Fibroblast of the aortic adventitia (primary cell): ENCODE results near the gene EVX2. TPM values are rescaled to one million over a fixed set of nuclear protein-coding genes. Genes with fewer than 3 reads are reported as not detected.
A peak's percentile ranks its signal among the peaks of the same experiment; 100 is the strongest.

Source experiments
- DNase-seq: peaks from one replicate; pipeline ENCODE4 v3.0.0-alpha.2; 2010; ENCODE audit warnings: low read depth
- H3K4me3 ChIP-seq: 2 replicates; pipeline ENCODE4 v1.5.1; 2011; ENCODE audit warnings: low read depth, mild to moderate bottlenecking, control low read depth, low read length, moderate library complexity
- total RNA-seq: library from RNA; depleted of rRNA; stranded (reverse); fragments of >200 nt; gene quantifications from 2 replicates; pipeline ENCODE4 v1.2.3, GENCODE V29; 2012; ENCODE audit warnings: low replicate concordance
- TF ChIP-seq, protein P1 (sequence below): IDR thresholded peaks from 2 replicates; pipeline ENCODE4 v1.5.1; 2011; ENCODE audit warnings: mild to moderate bottlenecking, low read length, control low read depth, inconsistent platforms; ENCODE audit not compliant: insufficient read depth

The EVX2 gene
- total RNA-seq, 1 donor = not detected

DNA sequence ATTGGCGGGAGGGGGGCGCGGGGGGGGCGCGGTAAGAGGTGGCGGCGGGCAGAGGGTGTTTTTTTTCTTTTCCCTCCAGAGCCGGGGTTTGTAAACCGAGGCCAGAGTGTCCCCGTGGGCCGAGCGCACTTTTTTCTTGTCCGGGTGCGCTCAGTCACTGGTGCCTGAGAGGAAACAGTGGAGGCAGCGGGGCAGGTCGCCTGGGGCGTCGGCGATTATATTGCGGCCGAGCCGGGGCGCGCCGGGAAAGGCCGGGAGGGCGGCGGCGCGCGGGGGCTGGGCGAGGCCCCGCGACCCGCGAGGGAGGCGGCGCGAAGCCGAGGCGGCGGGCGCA lies 46.0 kb upstream of the EVX2 start:
- no peak for DNase-seq
- TF ChIP-seq, protein P1, sequence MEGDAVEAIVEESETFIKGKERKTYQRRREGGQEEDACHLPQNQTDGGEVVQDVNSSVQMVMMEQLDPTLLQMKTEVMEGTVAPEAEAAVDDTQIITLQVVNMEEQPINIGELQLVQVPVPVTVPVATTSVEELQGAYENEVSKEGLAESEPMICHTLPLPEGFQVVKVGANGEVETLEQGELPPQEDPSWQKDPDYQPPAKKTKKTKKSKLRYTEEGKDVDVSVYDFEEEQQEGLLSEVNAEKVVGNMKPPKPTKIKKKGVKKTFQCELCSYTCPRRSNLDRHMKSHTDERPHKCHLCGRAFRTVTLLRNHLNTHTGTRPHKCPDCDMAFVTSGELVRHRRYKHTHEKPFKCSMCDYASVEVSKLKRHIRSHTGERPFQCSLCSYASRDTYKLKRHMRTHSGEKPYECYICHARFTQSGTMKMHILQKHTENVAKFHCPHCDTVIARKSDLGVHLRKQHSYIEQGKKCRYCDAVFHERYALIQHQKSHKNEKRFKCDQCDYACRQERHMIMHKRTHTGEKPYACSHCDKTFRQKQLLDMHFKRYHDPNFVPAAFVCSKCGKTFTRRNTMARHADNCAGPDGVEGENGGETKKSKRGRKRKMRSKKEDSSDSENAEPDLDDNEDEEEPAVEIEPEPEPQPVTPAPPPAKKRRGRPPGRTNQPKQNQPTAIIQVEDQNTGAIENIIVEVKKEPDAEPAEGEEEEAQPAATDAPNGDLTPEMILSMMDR = no peak
- H3K4me3 ChIP-seq = no peak overlapping the region

DNA sequence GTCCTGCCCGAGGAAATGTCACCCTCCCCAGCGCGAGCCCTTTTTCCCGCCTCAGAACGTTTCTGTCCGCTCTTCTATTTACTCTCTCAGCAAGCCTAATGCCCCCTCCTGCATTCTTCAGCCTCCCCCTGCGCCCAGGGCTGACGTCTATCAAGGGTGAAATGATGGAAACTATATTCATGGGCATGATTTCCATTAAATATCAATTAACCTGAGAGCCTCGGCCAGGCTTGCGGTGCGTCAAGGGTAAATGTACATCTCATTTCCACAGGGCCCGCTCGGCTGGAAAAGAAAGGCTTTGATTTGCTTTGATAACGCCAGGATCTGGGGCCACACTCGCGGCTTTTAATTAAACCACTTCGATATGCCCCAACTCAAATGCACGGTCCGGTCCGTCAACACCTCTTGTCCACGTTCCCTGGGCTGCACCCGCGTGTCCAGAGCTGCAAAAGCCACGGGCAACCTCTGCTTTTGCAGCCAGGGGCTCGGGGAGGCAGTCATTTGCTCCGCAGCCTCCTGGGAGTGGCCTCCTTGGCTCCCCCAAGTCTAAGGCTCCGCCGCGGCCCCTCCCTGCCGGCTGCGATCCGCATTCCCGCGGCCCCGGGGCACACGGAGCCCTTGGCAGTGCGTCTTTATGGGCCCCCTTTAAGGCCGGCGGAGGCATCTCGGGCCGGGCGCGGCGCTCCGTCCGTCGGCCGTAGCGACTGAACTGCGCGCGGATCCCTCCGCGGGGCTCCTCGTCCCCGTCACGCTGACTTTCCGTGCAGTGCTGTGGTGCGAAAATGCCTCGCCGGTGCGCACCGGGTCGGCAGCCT lies 45.4 kb upstream of the EVX2 start, which contains the start of gene HOXD8:
HOXD8 (plus strand) TSS at position 724 of the 815 bp plus-strand sequence. CDS start 662 bp downstream, outside the sequence.
- DNase-seq = peak; percentile 26
- peak within 1 kb of the TSS; percentile 9 for H3K4me3 ChIP-seq
- TF ChIP-seq, protein P1 = no peak

DNA sequence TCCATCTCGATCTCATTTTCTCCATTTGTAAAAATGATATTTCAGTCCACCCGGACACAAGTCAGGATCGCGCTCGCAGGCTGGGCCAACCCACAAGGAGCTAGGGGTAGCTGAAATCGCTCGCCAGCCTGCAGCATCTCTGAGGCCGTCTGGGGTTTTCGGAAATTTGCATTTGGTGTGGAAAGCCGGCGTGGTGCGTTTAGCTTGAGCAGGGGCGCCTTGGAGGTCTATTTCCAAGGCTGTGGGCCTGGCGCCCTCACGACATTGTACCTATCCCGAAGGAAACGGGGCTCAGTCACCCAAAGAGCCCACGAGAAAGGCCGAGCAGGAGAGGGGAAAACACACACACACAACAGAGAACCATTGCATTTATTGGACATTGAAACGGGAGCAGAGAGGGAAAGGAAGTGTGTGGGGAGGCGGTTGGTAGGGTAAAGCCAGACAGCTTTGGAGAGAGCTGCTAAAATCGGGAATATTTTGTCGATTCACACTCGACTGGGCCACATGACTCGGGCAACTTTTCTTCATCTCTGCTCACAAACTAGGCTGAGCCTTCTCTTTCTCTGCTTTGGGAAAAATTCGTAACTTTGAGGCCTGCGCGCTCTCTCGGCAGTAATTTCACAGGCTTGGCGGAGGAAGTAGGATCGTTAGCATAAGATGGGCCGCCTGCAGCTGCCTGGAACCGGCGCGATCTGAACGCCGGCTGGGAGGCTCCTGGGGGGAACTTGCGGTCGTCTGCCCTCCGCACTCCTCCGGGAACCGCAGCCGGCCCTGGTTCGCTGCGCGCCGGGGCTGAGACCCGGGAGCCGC lies 44.6 kb upstream of the EVX2 start:
- no peak overlapping the region for H3K4me3 ChIP-seq
- DNase-seq = no peak

DNA sequence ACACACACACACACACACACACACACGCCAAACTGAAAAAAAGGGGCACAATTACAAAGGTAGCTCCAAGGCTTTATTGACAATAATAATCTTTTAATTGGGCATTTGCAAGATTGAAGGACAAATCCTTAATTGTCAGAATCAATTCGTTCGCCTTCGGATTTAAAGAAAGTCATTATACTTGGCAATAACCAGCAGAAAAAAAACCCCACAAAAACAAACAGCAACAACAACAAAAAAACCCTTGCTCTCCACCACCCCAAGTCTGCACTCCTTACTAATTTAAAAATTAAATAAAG lies 44.0 kb upstream of the EVX2 start:
- H3K4me3 ChIP-seq = no peak overlapping the region
- TF ChIP-seq, protein P1 = no peak
- DNase-seq = no peak

More for the DNA sequence above, 44.6 kb upstream of the EVX2 start:
- TF ChIP-seq, protein P1 = no peak

DNA sequence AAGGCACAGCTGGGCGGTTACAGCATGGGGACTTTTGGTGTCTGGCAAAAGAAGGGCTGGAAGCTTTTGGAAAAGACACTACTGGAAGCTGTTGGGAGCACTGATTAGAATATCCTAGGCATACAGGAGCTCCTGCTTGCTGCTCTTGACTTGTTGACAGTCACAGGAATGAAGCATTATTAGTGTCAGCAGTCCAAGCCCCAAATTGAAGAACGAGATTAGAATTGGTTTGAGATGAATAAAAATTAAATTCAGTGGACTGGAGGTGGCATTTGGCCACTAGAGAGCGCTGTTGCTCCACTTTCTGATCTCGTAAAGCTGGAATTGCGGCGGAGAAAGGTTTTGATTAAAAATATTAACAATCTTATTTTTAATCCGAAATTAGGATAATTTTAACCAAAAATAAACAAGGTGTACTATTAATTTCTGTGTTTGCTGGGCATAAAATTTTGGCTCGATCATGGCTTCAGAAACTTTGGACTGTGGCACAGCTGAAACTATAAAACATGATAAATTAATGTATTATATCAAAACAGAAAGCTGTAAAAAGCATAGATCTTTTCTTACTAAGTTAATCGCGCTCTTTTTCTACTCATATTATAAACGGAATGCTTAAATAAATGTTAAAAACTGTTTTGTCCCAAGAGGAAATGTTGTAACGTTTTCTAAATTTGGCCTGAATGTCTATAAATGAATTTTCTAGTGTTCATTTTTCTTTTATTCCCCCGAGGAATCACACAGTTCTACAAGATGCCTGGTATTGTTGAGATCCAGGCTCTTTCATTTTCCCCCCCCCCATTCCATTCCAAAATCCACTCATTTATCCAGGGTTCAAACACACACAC lies 43.4 kb upstream of the EVX2 start:
- no peak overlapping the region for H3K4me3 ChIP-seq
- TF ChIP-seq, protein P1 = peak; percentile 75
- peak; percentile 78 for DNase-seq

DNA sequence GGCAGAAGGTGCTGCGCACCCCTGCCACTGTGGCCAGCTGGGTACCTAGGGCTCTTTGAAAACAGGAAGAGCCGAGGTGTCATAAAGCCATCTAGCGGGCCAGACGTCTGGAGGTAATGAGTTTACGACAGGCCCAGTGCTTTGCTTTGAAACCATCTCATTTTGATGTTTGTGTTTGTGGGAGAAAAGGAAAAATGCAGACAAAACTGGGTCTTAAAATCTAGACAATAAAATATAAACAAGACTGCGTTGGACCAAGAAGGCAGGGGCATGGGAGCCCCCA lies 42.0 kb upstream of the EVX2 start:
- no peak for DNase-seq
- H3K4me3 ChIP-seq = no peak overlapping the region
- TF ChIP-seq, protein P1 = no peak
